Stimulated activated CD4-positive, alpha-beta T cell treated with anti-CD3 and anti-CD28 coated beads, Interleukin-1b, Interleukin-23, amount 100 ng/mL, for 4 hours (primary cell): ENCODE results near the gene CACNA2D1.

Source experiments
- DNase-seq, 2 donors: peaks; one replicate each; pipeline ENCODE4 v3.0.0-alpha.2; 2020; ENCODE audit warnings: low read depth in 2 of 2

The CACNA2D1 gene

GRCh38 chr7:82286096-82286797, 157.3 kb downstream of the CACNA2D1 start:
- DNase-seq, result no peak

GRCh38 chr7:82284936-82285519, 158.5 kb downstream of the CACNA2D1 start:
- no peak for DNase-seq

GRCh38 chr7:82275342-82275741, 168.2 kb downstream of the CACNA2D1 start:
- DNase-seq, result no peak

GRCh38 chr7:82274681-82275080, 168.9 kb downstream of the CACNA2D1 start:
- DNase-seq, result no peak

- no peak for DNase-seq
Measured at GRCh38 chr7:82273886-82274285, 169.7 kb downstream of the CACNA2D1 start.

- DNase-seq, result no peak
Measured at GRCh38 chr7:82270870-82271269, 172.7 kb downstream of the CACNA2D1 start.

- DNase-seq, result no peak
Measured at GRCh38 chr7:82268632-82269031, 174.9 kb downstream of the CACNA2D1 start.

GRCh38 chr7:82266081-82266480, 177.5 kb downstream of the CACNA2D1 start:
- DNase-seq, result no peak

- DNase-seq, result no peak
Measured at GRCh38 chr7:82264783-82265305, 178.7 kb downstream of the CACNA2D1 start.

GRCh38 chr7:82263920-82264782, 179.4 kb downstream of the CACNA2D1 start:
- no peak for DNase-seq

- no peak for DNase-seq
Measured at GRCh38 chr7:82258181-82258580, 185.4 kb downstream of the CACNA2D1 start.

GRCh38 chr7:82257118-82257695, 186.4 kb downstream of the CACNA2D1 start:
- DNase-seq, result no peak

GRCh38 chr7:82255706-82256105, 187.9 kb downstream of the CACNA2D1 start:
- no peak for DNase-seq

GRCh38 chr7:82250598-82250997, 193.0 kb downstream of the CACNA2D1 start:
- no peak for DNase-seq

- no peak for DNase-seq
Measured at GRCh38 chr7:82249979-82250378, 193.6 kb downstream of the CACNA2D1 start.

- no peak for DNase-seq
Measured at GRCh38 chr7:82247814-82248433, 195.7 kb downstream of the CACNA2D1 start.

- DNase-seq, result no peak
Measured at GRCh38 chr7:82244947-82245517, 198.5 kb downstream of the CACNA2D1 start.

GRCh38 chr7:82241356-82241755, 202.2 kb downstream of the CACNA2D1 start:
- no peak for DNase-seq

- DNase-seq, result no peak
Measured at GRCh38 chr7:82235713-82236112, 207.9 kb downstream of the CACNA2D1 start.

- no peak for DNase-seq
Measured at GRCh38 chr7:82234457-82235049, 209.0 kb downstream of the CACNA2D1 start.
